GM12878 (cell line): ENCODE data around the gene PIK3R5. TPM values are rescaled to one million over a fixed set of nuclear protein-coding genes. Genes with fewer than 3 reads are reported as not detected.

ENCODE experiments used
- ATAC-seq: fragments of 200-7000 bp; cut with Tn5 transposase; 3 replicates; pipeline ENCODE4 v1.9.1; 2020; ENCODE audit warnings: mild to moderate bottlenecking, moderate library complexity
- BruUV-seq: library from RNA; stranded (reverse); fragments of 400-500 nt; replicated peaks from 2 replicates; lab custom pipeline; 2021; lab: Mats Ljungman, UMichigan
- CTCF ChIA-PET: fragments of 300-600 bp; sonication (Branson Sonifier 250); formaldehyde crosslinking; extraction: SDS; loops from one replicate; lab custom pipeline; 2021; ENCODE audit warnings: inconsistent platforms; lab: Yijun Ruan, JAX
- POLR2A ChIA-PET: fragments of 350-600 bp; formaldehyde crosslinking; extraction: SDS; loops from one replicate; lab custom pipeline; 2021; ENCODE audit warnings: inconsistent platforms; lab: Charles Lee
- RAD21 ChIA-PET: fragments of 300-600 bp; sonication (Branson Sonifier 250); formaldehyde crosslinking; loops from one replicate; lab custom pipeline; 2023; ENCODE audit warnings: antibody characterized with exemption; ENCODE audit not compliant: unreplicated experiment; lab: Charles Lee
- SMC1A ChIA-PET: fragments of 300-600 bp; sonication (Branson Sonifier 250); formaldehyde crosslinking; loops from one replicate; lab custom pipeline; 2023; ENCODE audit not compliant: unreplicated experiment, uncharacterized antibody; lab: Charles Lee
- DNase-seq: peaks from one replicate; pipeline ENCODE4 v3.0.0-alpha.2; 2011; ENCODE audit warnings: low read depth, low spot score
- FAIRE-seq: peaks from 3 replicates; lab custom pipeline; 2011; peaks lifted over from hg19 to GRCh38; lab: Jason Lieb, UNC
- H2AFZ ChIP-seq: 2 replicates; pipeline ENCODE4 v1.6.0; 2011; ENCODE audit warnings: low read depth, low read length, control low read depth; ENCODE audit not compliant: control insufficient read depth
- H3K27ac ChIP-seq: 2 replicates; pipeline ENCODE4 v1.5.1; 2011; ENCODE audit warnings: control low read depth; ENCODE audit not compliant: control insufficient read depth, insufficient read depth
- H3K27me3 ChIP-seq, 2 experiments: replicated peaks in 1 of 2; 2 replicates each; pipeline versions ENCODE4 v1.6.0 to v1.6.1; 2011; ENCODE audit warnings: low read length in 1 of 2; ENCODE audit not compliant: control insufficient read depth in 2 of 2, insufficient read depth in 2 of 2
- H3K36me3 ChIP-seq, 2 experiments: 2 replicates each; pipeline ENCODE4 v1.5.1; 2011; ENCODE audit warnings: low read length in 1 of 2; ENCODE audit not compliant: control insufficient read depth in 2 of 2, insufficient read depth in 2 of 2
- H3K4me1 ChIP-seq: 2 replicates; pipeline ENCODE4 v1.6.1; 2011; ENCODE audit warnings: mild to moderate bottlenecking, low read length, moderate library complexity, mixed read lengths; ENCODE audit not compliant: control insufficient read depth, insufficient read depth
- H3K4me2 ChIP-seq: 2 replicates; pipeline ENCODE4 v1.6.0; 2011; ENCODE audit warnings: control low read depth; ENCODE audit not compliant: control insufficient read depth, insufficient read depth
- H3K4me3 ChIP-seq: fragments of 200-600 bp; sonication (generic); 2 replicates; pipeline ENCODE4 v1.5.1; 2016
- H3K79me2 ChIP-seq: 2 replicates; pipeline ENCODE4 v1.6.0; 2011; ENCODE audit warnings: low read length; ENCODE audit not compliant: control insufficient read depth, insufficient read depth
- H3K9ac ChIP-seq: 2 replicates; pipeline ENCODE4 v1.8.0; 2011; ENCODE audit warnings: low read length, control low read depth, mixed read lengths; ENCODE audit not compliant: control insufficient read depth, insufficient read depth
- H3K9me3 ChIP-seq: replicated peaks from 3 replicates; pipeline ENCODE4 v1.5.1; 2011; ENCODE audit warnings: mild to moderate bottlenecking, low read length; ENCODE audit not compliant: control insufficient read depth, insufficient read depth
- H4K20me1 ChIP-seq: 2 replicates; pipeline ENCODE4 v1.6.0; 2011; ENCODE audit not compliant: control insufficient read depth, insufficient read depth
- IKZF2 ChIP-seq, 2 experiments: fragments of 450-650 bp; IDR thresholded peaks; 2 replicates each; pipeline ENCODE4 v1.6.1; 2017; ENCODE audit warnings: mild to moderate bottlenecking in 2 of 2, moderate library complexity in 2 of 2
- RCOR1 ChIP-seq: conservative IDR thresholded peaks from 2 replicates; pipeline ENCODE4 v1.6.1; 2012; ENCODE audit warnings: low read depth, low read length, improper control_type of control experiment
- SMARCA5 ChIP-seq: fragments of 450-650 bp; IDR thresholded peaks from 2 replicates; pipeline ENCODE4 v1.6.1; 2017; ENCODE audit warnings: mild to moderate bottlenecking
- WGBS: methylation state at CpG from one replicate; pipeline ENCODE4 v1.1.6; 2016; ENCODE audit warnings: low lambda C conversion rate; ENCODE audit not compliant: insufficient replicate concordance, insufficient coverage; ENCODE audit errors: missing lambda C conversion rate; 5-methylcytosine and 5-hydroxymethylcytosine counted together
- in situ Hi-C: fragments of 300-500 bp; cut with MboI; formaldehyde crosslinking; loops from 9 replicates; pipeline ENCODE4 v1.14.3; 2018; ENCODE audit warnings: mixed read lengths
- intact Hi-C: fragments of 100-400 bp; cut with micrococcal nuclease; formaldehyde crosslinking; loops from one replicate; pipeline ENCODE4 v1.14.2; 2022; ENCODE audit not compliant: unreplicated experiment
- polyA plus RNA-seq, 11 experiments: library from polyadenylated mRNA; depleted of rRNA in 4 of 11; unstranded in 6 of 11; stranded (reverse) in 5 of 11; fragments of >200 nt; fragmentation: Nextera tagmentation in 4 of 11; fragmentation: Illumina TruSeq in 1 of 11; extraction: Ambion mirVana in 4 of 11; extraction: Trizol in 1 of 11; gene quantifications; 1 replicate in 1 of 11; 2 replicates in 10 of 11; pipeline versions ENCODE4 v1.2.1 to v1.2.3, GENCODE V29; 2011 to 2016; ENCODE audit warnings: inconsistent platforms in 2 of 11, missing spikeins in 2 of 11, low read depth in 1 of 11
- total RNA-seq, 4 experiments: library from RNA; depleted of rRNA in 3 of 4; stranded (reverse); fragments of >200 nt in 3 of 4; fragmentation: Illumina TruSeq in 1 of 4; extraction: Trizol in 1 of 4; gene quantifications; 2 replicates each; pipeline versions ENCODE4 v1.2.1 to v1.2.3, GENCODE V29; 2013 to 2021
- TF ChIP-seq, protein P1 (sequence below): IDR thresholded peaks from 2 replicates; pipeline ENCODE4 v1.6.1; 2011; ENCODE audit warnings: low read depth, low read length, improper control_type of control experiment, borderline replicate concordance

The PIK3R5 gene
- total and polyA plus RNA-seq, 10 of the 15 experiments (the other 5 are each of a cell fraction or from before 2014, with no cell fraction given), result 9.5 to 50.8 (median 35.5) TPM

DNA sequence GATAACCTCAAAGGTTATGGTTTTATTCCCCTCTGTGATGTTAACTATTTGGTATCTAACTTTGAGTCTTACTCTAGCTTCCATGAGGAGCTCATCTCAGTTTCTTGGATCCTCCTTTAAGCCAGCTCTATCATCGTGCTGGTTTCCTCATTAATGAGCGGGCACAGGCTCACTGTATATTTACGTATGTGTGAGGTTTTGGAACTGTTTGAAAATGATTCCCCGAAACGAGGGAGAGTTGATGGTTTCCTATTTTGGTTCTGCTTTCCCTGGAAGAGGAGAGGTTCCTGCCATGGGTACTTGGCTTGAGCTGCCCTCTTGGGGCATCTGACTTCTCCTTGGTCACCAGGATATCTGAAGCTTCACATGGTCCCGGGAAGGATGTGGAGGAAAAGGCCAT is 65.3 kb downstream of the PIK3R5 start:
- ATAC-seq (no peak), DNase-seq (no peak), FAIRE-seq (no peak)
- ChIA-PET SMC1A (interaction anchor here (1.0 to 13.6 kb wide), 23 partner anchors 8 to 840 kb away, joined by 3 to 208 read pairs (median 15); partner anchors contain the start of genes PIK3R5 and PIK3R6), RAD21 (interaction anchor here (0.6 to 4.6 kb wide), 26 partner anchors 12 to 154 kb away, joined by 3 to 48 read pairs (median 10); partner anchors contain the start of genes PIK3R5 and PIK3R6), POLR2A (interaction anchor here (0.7 to 3.7 kb wide), 13 partner anchors 10 to 95 kb away, joined by 4 to 25 read pairs (median 6); partner anchors contain the start of gene PIK3R5), CTCF (interaction anchor here (0.8 to 11.1 kb wide), 22 partner anchors 9 to 622 kb away, joined by 3 to 162 read pairs (median 4); no protein-coding TSS in a partner anchor)
- H3K36me3 ChIP-seq, result peaks cover 9 to 12% of the 10 kb centered on the region in 2 experiments
- no peaks in the 10 kb centered on the region for H3K9me3 ChIP-seq
- peaks cover 3% of the 10 kb centered on the region for H3K79me2 ChIP-seq
- peak overlapping the region; percentile 86 for H3K27ac ChIP-seq
- no peaks in the 10 kb centered on the region for H4K20me1 ChIP-seq
- no peak overlapping the region for H2AFZ ChIP-seq
- intact Hi-C loops (loop anchor here (1.0 to 2.0 kb wide), 2 partner anchors 15 to 39 kb away; no protein-coding TSS in a partner anchor), in situ Hi-C loops (no loop called here)
- H3K4me1 ChIP-seq, result peaks cover 64% of the 10 kb centered on the region
- no peaks in the 10 kb centered on the region for H3K27me3 ChIP-seq
- peak in 1 of 2 experiments; percentile 0; a peak in 1 of 4 replicates for TF ChIP-seq IKZF2 (IDR thresholded peaks at IDR 0.05)
- TF ChIP-seq, protein P1, sequence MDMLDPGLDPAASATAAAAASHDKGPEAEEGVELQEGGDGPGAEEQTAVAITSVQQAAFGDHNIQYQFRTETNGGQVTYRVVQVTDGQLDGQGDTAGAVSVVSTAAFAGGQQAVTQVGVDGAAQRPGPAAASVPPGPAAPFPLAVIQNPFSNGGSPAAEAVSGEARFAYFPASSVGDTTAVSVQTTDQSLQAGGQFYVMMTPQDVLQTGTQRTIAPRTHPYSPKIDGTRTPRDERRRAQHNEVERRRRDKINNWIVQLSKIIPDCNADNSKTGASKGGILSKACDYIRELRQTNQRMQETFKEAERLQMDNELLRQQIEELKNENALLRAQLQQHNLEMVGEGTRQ, result no peak
- no peak overlapping the region for H3K4me3 ChIP-seq
- no TSS peak for BruUV-seq
- 51% methylated on average over 6 of the region's 6 CpGs for WGBS
- H3K4me2 ChIP-seq, result peak overlapping the region; percentile 57
- H3K9ac ChIP-seq, result peak overlapping the region; percentile 61

DNA sequence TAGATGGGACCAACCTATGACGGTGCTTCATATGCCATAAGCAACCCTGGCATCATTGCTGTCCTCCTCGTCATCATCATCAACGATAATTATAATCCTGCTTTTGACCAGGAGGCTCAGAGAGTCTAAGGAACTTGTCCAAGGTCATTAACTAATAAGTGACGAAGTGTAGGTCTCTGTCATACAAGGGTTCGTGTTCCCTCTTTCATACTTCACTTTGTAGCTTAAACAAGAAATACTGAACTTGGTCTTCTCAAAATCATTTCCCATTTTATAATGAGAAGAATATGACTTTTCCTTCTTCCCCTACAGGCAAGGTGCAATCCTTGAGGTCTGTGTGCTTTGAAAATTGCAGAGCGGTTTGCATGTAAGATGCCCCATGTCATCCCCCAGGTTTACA is 66.9 kb downstream of the PIK3R5 start:
- in situ Hi-C loops, result loop anchor here (5.0 kb wide), 1 partner anchor 141 kb away; the partner anchor contains the start of gene SPDYE4
- H3K9ac ChIP-seq, result no peak overlapping the region
- H3K4me3 ChIP-seq, result no peak overlapping the region
- H3K27me3 ChIP-seq, result no peaks in the 10 kb centered on the region
- ATAC-seq (no peak), FAIRE-seq (no peak)
- ChIA-PET CTCF (interaction anchor here (0.8 to 11.1 kb wide), 10 partner anchors 14 to 515 kb away, joined by 3 to 162 read pairs (median 6); partner anchors contain the start of gene PIK3R6), RAD21 (interaction anchor here (0.9 to 4.6 kb wide), 18 partner anchors 13 to 302 kb away, joined by 3 to 48 read pairs (median 10); partner anchors contain the start of genes PIK3R5 and PIK3R6), SMC1A (interaction anchor here (0.5 to 13.6 kb wide), 15 partner anchors 11 to 716 kb away, joined by 3 to 208 read pairs (median 23); partner anchors contain the start of genes PIK3R5 and PIK3R6)
- no peak overlapping the region for H2AFZ ChIP-seq
- H3K4me1 ChIP-seq, result peaks cover 70% of the 10 kb centered on the region
- peak overlapping the region; percentile 86 for H3K27ac ChIP-seq
- TF ChIP-seq SMARCA5 (0 out of 2 replicates have a peak, but pooled peaks have one; percentile 30), RCOR1 (no peak)
- TF ChIP-seq, all 136 proteins: peak for 1
- no peaks in the 10 kb centered on the region for H3K9me3 ChIP-seq
- H4K20me1 ChIP-seq, result no peaks in the 10 kb centered on the region
- no TSS peak for BruUV-seq
- intact Hi-C loops, result loop anchor here (1.0 to 10.0 kb wide), 4 partner anchors 58 to 484 kb away; no protein-coding TSS in a partner anchor
- peaks cover 4% of the 10 kb centered on the region for H3K79me2 ChIP-seq
- DNase-seq, result no peak
- POLR2A ChIA-PET, result interaction anchor here (1.1 to 3.7 kb wide), 8 partner anchors 12 to 97 kb away, joined by 3 to 25 read pairs (median 6); no protein-coding TSS in a partner anchor
- H3K36me3 ChIP-seq, result peaks cover 3 to 7% of the 10 kb centered on the region in 2 experiments
- 61% methylated on average over 6 of the region's 6 CpGs for whole genome bisulfite sequencing
- peak overlapping the region; percentile 17; the same call in 1 of the 2 replicates for H3K4me2 ChIP-seq
